ENCODE measurements around the gene VEGFA.

DNA sequence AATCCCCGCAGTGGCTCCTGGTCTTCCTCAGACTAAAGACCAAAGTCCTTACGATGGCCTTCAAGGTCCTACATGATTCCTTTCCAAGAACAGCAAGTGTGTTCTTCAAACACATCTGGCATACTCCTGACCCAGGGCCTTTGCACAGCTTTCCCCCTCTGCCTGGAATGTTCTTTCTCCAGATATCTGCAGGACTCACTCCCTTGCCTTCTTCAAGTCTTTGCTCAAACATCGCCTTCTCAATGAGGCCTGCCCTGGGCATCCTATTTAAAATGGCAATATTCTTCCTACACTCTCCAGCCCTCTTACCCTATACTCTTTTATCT, 30.2 kb downstream of the VEGFA start:
- TF ChIP-seq GATA2 (IDR thresholded peaks at IDR 0.05; ENCODE audit: low read depth, low read length) (no peak), GATA3 (IDR thresholded peaks at IDR 0.05; ENCODE audit: low read depth, low read length) (no peak)
